ENCODE results near the gene PIM3. TPM values are rescaled to one million over a fixed set of nuclear protein-coding genes. Genes with fewer than 3 reads are reported as not detected.
A peak's percentile ranks its signal among the peaks of the same experiment; 100 is the strongest.

The PIM3 gene
- total RNA-seq, 2 experiments from 2014 or later, result 224 to 230 TPM

DNA sequence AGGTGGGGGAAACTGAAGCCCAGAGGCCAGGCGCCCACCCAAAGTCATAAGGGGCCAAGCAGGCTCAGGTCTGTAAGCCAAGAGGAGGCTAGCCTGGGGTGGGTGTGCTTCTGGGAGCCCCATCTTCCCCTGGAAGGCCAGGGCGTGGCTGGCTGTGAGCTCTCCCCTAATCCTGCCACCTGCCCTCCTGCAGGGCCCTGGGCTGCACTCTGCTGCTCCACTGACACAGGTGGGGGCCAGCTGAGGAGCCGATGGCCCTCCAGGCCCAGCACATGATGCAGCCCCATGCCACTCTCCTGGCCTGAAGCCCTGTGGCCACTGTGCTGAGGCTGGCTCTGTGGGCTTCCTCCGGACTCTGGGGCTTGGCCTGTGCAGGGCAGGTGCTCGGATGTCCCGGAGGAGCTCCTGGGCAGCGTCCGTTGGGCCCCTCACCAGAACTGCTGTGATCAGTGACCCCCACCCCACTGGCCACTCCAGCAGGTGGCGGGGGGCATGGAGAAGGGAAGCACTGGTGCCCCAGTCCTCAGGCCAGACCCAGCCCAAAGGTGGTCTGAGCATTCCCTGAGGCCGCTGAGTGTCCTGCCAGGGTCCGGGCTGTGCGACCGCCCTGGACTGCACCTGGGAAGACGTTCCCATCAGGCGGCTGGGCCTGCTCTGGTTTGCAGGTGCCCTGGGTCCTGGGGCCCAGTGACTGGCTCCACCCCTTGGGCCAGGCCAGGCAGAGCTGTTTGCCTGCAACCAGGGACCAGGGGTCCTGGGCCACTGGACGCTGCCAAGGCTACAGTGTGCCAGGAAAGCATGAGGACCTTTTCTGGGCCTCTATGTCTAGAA is 8.5 kb downstream of the PIM3 start:
- H3K4me1 Mint-ChIP-seq (ENCODE audit: low read depth), result peaks cover 31% of the 10 kb centered on the region
- TF ChIP-seq CTCF (IDR thresholded peaks at IDR 0.05), result no peak
- ATAC-seq (ENCODE audit: poor library complexity) (no peak), DNase-seq (peak in 4 of 14 experiments; percentile 1 to 44 (median 34))
- POLR2A ChIA-PET, result interaction anchor here (3.6 kb wide), 1 partner anchor 33 kb away, joined by 32 read pairs; no protein-coding TSS in a partner anchor
- H3K4me1 ChIP-seq (ENCODE audit: insufficient read depth, low read length), result peaks cover 73% of the 10 kb centered on the region
- H3K27ac ChIP-seq (ENCODE audit: low read depth in 1 of 2, low read length in 2 of 2), result no peak overlapping the region
- no peak overlapping the region for H3K4me3 ChIP-seq (ENCODE audit: low read length)
- H3K36me3 ChIP-seq (ENCODE audit: insufficient read depth, low read length), result peaks cover 10% of the 10 kb centered on the region
- H3K27ac Mint-ChIP-seq, result peak overlapping the region; percentile 55
- intact Hi-C loops (cut with DNase I, micrococcal nuclease), result no loop called here
- no peaks in the 10 kb centered on the region for H3K9me3 ChIP-seq (ENCODE audit: control insufficient read depth in 1 of 2, insufficient read depth in 1 of 2, low read length in 2 of 2)
- H3K36me3 Mint-ChIP-seq (ENCODE audit: low read depth), result peaks cover 25% of the 10 kb centered on the region
- H3K27me3 Mint-ChIP-seq, result no peaks in the 10 kb centered on the region
- H3K4me3 Mint-ChIP-seq, result no peak overlapping the region
- no peaks in the 10 kb centered on the region for H3K27me3 ChIP-seq (ENCODE audit: control insufficient read depth in 1 of 2, insufficient read depth in 2 of 2, low read length in 2 of 2)
- CTCF ChIA-PET, result no interaction called here
- H3K9me3 Mint-ChIP-seq, result no peaks in the 10 kb centered on the region

GRCh38 chr22:49969751-49970527 is 9.4 kb downstream of the PIM3 start:
- H3K4me3 Mint-ChIP-seq, result peak overlapping the region; percentile 87
- H3K9me3 Mint-ChIP-seq, result no peaks in the 10 kb centered on the region
- no peaks in the 10 kb centered on the region for H3K27me3 ChIP-seq (ENCODE audit: control insufficient read depth in 1 of 2, insufficient read depth in 2 of 2, low read length in 2 of 2)
- CTCF ChIA-PET, result no interaction called here
- DNase-seq, result peak in 4 of 14 experiments; percentile 2 to 44 (median 29)
- no peak overlapping the region for H3K4me3 ChIP-seq (ENCODE audit: low read length)
- H3K27ac ChIP-seq (ENCODE audit: low read depth in 1 of 2, low read length in 2 of 2), result no peak overlapping the region
- TF ChIP-seq CTCF (IDR thresholded peaks at IDR 0.05), result no peak
- H3K9me3 ChIP-seq (ENCODE audit: control insufficient read depth in 1 of 2, insufficient read depth in 1 of 2, low read length in 2 of 2), result no peaks in the 10 kb centered on the region
- no peaks in the 10 kb centered on the region for H3K27me3 Mint-ChIP-seq
- no peak for ATAC-seq (ENCODE audit: poor library complexity)
- H3K4me1 Mint-ChIP-seq (ENCODE audit: low read depth), result peaks cover 25% of the 10 kb centered on the region
- H3K36me3 Mint-ChIP-seq (ENCODE audit: low read depth), result peaks cover 16% of the 10 kb centered on the region
- peaks cover 2% of the 10 kb centered on the region for H3K36me3 ChIP-seq (ENCODE audit: insufficient read depth, low read length)
- intact Hi-C loops (cut with DNase I, micrococcal nuclease), result loop anchor here (2.0 kb wide), 1 partner anchor 33 kb away; no protein-coding TSS in a partner anchor
- peak overlapping the region; percentile 83 for H3K27ac Mint-ChIP-seq
- H3K4me1 ChIP-seq (ENCODE audit: insufficient read depth, low read length), result peaks cover 65% of the 10 kb centered on the region
- POLR2A ChIA-PET, result interaction anchor here (1.5 to 2.7 kb wide), 2 partner anchors 8 to 9 kb away, joined by 9 to 19 read pairs; partner anchors contain the start of gene PIM3

DNA sequence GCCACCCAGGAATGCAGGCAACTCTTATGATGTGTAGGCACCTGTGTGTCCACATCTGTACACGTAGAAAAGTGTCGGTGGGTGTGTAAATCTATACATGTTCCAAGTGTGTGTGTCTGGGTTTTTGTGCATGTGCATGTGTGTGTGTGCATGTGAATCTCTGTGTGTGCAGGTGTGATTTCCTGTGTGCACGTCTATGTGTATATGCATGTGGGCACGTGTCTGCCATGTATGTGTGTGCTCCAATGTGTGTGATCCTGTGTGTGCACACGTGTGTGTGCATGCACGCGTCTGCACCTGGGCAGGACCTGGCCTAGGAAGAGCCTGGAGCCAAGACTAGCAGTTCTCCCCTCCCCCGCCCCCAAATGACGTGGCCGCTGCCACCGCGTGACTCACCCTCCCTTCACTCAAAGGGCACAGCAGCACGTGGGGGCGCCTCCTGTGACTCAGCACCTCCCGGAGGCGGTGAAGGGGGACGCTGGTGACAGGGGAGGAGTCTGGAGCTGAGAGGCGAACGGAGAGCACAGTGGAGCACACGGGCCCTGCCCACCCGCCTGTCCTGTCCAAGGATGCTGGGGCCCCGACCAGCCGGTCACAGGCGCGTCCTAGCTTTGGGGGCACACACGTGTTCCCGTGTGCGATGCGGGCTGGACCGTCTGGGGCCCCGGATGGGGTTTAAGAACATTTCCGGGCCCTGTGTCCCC is 10.1 kb downstream of the PIM3 start:
- H3K27me3 Mint-ChIP-seq, result no peaks in the 10 kb centered on the region
- intact Hi-C loops (cut with DNase I, micrococcal nuclease), result loop anchor here (2.0 kb wide), 1 partner anchor 34 kb away; no protein-coding TSS in a partner anchor
- TF ChIP-seq CTCF (IDR thresholded peaks at IDR 0.05), result no peak
- POLR2A ChIA-PET, result interaction anchor here (0.7 to 2.7 kb wide), 7 partner anchors 8 to 650 kb away, joined by 3 to 19 read pairs (median 4); partner anchors contain the start of gene PIM3
- CTCF ChIA-PET, result interaction anchor here (1.2 to 1.7 kb wide), 2 partner anchors 40 to 60 kb away, joined by 5 to 6 read pairs; no protein-coding TSS in a partner anchor
- H3K9me3 Mint-ChIP-seq, result no peaks in the 10 kb centered on the region
- Histone ChIP-seq H3K4me1 (ENCODE audit: insufficient read depth, low read length) (peaks cover 66% of the 10 kb centered on the region), H3K27ac (ENCODE audit: low read depth in 1 of 2, low read length in 2 of 2) (no peak overlapping the region), H3K9me3 (ENCODE audit: control insufficient read depth in 1 of 2, insufficient read depth in 1 of 2, low read length in 2 of 2) (no peaks in the 10 kb centered on the region), H3K36me3 (ENCODE audit: insufficient read depth, low read length) (no peaks in the 10 kb centered on the region), H3K4me3 (ENCODE audit: low read length) (peak overlapping the region; percentile 56), H3K27me3 (ENCODE audit: control insufficient read depth in 1 of 2, insufficient read depth in 2 of 2, low read length in 2 of 2) (no peaks in the 10 kb centered on the region)
- H3K4me3 Mint-ChIP-seq, result peak overlapping the region; percentile 87
- ATAC-seq (ENCODE audit: poor library complexity) (peak; percentile 86), DNase-seq (peak; percentile 81 to 98 (median 93))
- H3K4me1 Mint-ChIP-seq (ENCODE audit: low read depth), result peaks cover 25% of the 10 kb centered on the region
- H3K27ac Mint-ChIP-seq, result peak overlapping the region; percentile 83
- peaks cover 14% of the 10 kb centered on the region for H3K36me3 Mint-ChIP-seq (ENCODE audit: low read depth)
